HCEC 1CT (cell line): ENCODE results near the gene PKN3.
"Not testable (repeated sequence)": the region's sequence is repeated elsewhere in the genome, so short reads cannot be mapped to it uniquely, and the experiment has no call there.

Experiments used
- DNase-seq: peaks from one replicate; pipeline ENCODE4 v3.0.0-alpha.2; 2017

Gene PKN3

GRCh38 chr9:128694344-128694743 is 8.0 kb upstream of the PKN3 start:
- DNase-seq, result no peak

GRCh38 chr9:128696923-128697707 is 5.2 kb upstream of the PKN3 start:
- DNase-seq, result no peak

- DNase-seq, result not testable (repeated sequence)
These were observed 3.1 kb upstream of the PKN3 start for GRCh38 chr9:128699096-128699795.

GRCh38 chr9:128701227-128701854 is 962 bp upstream of the PKN3 start:
- DNase-seq, result no peak

GRCh38 chr9:128702949-128703615 is 779 bp downstream of the PKN3 start:
- DNase-seq, result no peak

GRCh38 chr9:128703616-128704355 is 1.5 kb downstream of the PKN3 start:
- no peak for DNase-seq

GRCh38 chr9:128704356-128704670 is 2.0 kb downstream of the PKN3 start:
- DNase-seq, result no peak

- no peak for DNase-seq
These were observed 3.0 kb downstream of the PKN3 start for GRCh38 chr9:128705051-128705965.

- no peak for DNase-seq
These were observed 3.7 kb downstream of the PKN3 start for GRCh38 chr9:128706045-128706444.

- no peak for DNase-seq
These were observed 4.5 kb downstream of the PKN3 start for GRCh38 chr9:128706671-128707381.

- no peak for DNase-seq
These were observed 5.1 kb downstream of the PKN3 start for GRCh38 chr9:128707446-128707845.

- no peak for DNase-seq
These were observed 10.4 kb downstream of the PKN3 start for GRCh38 chr9:128712451-128713410.

- no peak for DNase-seq
These were observed 11.1 kb downstream of the PKN3 start for GRCh38 chr9:128713411-128713780.

GRCh38 chr9:128713941-128714573 is 11.8 kb downstream of the PKN3 start:
- DNase-seq, result no peak

GRCh38 chr9:128714586-128715435 is 12.5 kb downstream of the PKN3 start:
- DNase-seq, result no peak

GRCh38 chr9:128715436-128715750 is 13.1 kb downstream of the PKN3 start:
- no peak for DNase-seq

- DNase-seq, result no peak
These were observed 14.4 kb downstream of the PKN3 start for GRCh38 chr9:128716581-128717254.

- no peak for DNase-seq
These were observed 15.7 kb downstream of the PKN3 start for GRCh38 chr9:128718047-128718446.
